Mesodermal cell (in vitro differentiated cells): ENCODE results near the gene PADI1.
A peak's percentile ranks its signal among the peaks of the same experiment; 100 is the strongest.

Experiments used
- H3K27ac ChIP-seq: 2 replicates; pipeline ENCODE4 v1.7.0; 2013; ENCODE audit warnings: mild to moderate bottlenecking, low read depth, low read length, moderate library complexity; ENCODE audit not compliant: severe bottlenecking
- H3K36me3 ChIP-seq: 2 replicates; pipeline ENCODE4 v1.7.1; 2013; ENCODE audit warnings: mild to moderate bottlenecking, low read length, moderate library complexity; ENCODE audit not compliant: control insufficient read depth, insufficient read depth
- H3K4me1 ChIP-seq: one replicate; pipeline ENCODE4 v1.7.1; 2013; ENCODE audit warnings: mild to moderate bottlenecking, low read length; ENCODE audit not compliant: insufficient read depth, control insufficient read depth, poor library complexity, severe bottlenecking
- H3K4me3 ChIP-seq: 2 replicates; pipeline ENCODE4 v1.7.0; 2013; ENCODE audit warnings: low read length, control low read depth, mild to moderate bottlenecking; ENCODE audit not compliant: insufficient read depth, poor library complexity, severe bottlenecking; ENCODE audit errors: extremely low read depth
- H3K9me3 ChIP-seq: 2 replicates; pipeline ENCODE4 v1.7.1; 2013; ENCODE audit warnings: mild to moderate bottlenecking, low read length, moderate library complexity; ENCODE audit not compliant: control insufficient read depth
- WGBS, 2 experiments: methylation state at CpG; one replicate each; pipeline ENCODE4 v1.1.5; 2013; ENCODE audit warnings: missing lambda C conversion rate in 2 of 2; ENCODE audit not compliant: insufficient coverage in 2 of 2; 5-methylcytosine and 5-hydroxymethylcytosine counted together

Gene PADI1

GRCh38 chr1:17165823-17166222, 39.1 kb upstream of the PADI1 start:
- WGBS, 2 experiments = no CpG with 5 or more reads among the region's 1 CpG
- Histone ChIP-seq H3K9me3 (no peaks in the 10 kb centered on the region), H3K27ac (no peak overlapping the region), H3K4me3 (no peak overlapping the region), H3K36me3 (no peaks in the 10 kb centered on the region), H3K4me1 (peaks cover 33% of the 10 kb centered on the region)

DNA sequence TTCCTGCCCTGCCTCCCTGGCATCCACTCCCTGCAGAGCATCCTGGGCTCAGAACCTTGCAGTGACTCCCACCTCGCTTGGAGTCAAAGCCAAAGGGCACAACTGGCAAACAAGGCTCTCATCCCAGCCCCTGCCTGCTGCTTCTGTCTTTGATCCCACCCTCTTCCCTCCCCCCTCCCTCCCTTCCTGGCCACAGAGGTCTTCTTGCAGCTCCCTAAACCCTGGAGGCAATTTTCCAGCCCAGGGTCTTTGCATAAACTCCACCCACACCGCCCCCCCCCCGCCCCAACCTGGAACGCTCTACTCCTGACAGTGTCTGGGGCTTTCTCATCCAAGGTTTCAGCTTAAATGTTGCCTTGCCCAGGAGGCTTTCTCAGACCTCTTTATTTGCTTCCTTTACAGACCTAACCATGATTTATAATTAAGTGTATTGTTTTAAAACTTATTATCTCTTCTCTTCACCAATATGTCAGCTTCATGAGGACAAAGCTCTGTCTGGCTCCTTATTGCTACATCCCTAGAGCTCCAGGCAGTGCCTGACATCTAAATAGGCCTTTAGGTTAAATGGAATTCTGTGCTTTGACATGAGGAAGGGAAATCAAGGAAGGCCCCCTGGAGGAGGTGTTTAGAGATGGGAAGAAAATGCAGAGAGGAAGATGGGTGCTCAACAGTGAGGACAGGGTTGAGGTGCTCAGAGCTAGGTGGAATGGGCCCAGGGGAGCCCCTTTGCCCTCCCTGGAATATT, 37.7 kb upstream of the PADI1 start:
- no peak overlapping the region for H3K27ac ChIP-seq
- 13 to 20% methylated on average over 2 of the region's 4 CpGs for WGBS, 2 experiments
- peaks cover 33% of the 10 kb centered on the region for H3K4me1 ChIP-seq
- no peaks in the 10 kb centered on the region for H3K36me3 ChIP-seq
- H3K9me3 ChIP-seq = no peaks in the 10 kb centered on the region
- no peak overlapping the region for H3K4me3 ChIP-seq

GRCh38 chr1:17167786-17168090, 37.2 kb upstream of the PADI1 start:
- H3K4me1 ChIP-seq = peaks cover 33% of the 10 kb centered on the region
- H3K4me3 ChIP-seq = no peak overlapping the region
- WGBS, 2 experiments = 95 to 97% methylated on average over 4 of the region's 5 CpGs
- no peaks in the 10 kb centered on the region for H3K36me3 ChIP-seq
- H3K27ac ChIP-seq = no peak overlapping the region
- H3K9me3 ChIP-seq = no peaks in the 10 kb centered on the region

- Histone ChIP-seq H3K4me3 (no peak overlapping the region), H3K9me3 (no peaks in the 10 kb centered on the region), H3K27ac (peak overlapping the region; percentile 66), H3K36me3 (no peaks in the 10 kb centered on the region), H3K4me1 (peaks cover 33% of the 10 kb centered on the region)
- WGBS, 2 experiments = 78 to 87% methylated on average over 10 to 11 of the region's 13 CpGs
These were observed 36.6 kb upstream of the PADI1 start for GRCh38 chr1:17168091-17168876.

DNA sequence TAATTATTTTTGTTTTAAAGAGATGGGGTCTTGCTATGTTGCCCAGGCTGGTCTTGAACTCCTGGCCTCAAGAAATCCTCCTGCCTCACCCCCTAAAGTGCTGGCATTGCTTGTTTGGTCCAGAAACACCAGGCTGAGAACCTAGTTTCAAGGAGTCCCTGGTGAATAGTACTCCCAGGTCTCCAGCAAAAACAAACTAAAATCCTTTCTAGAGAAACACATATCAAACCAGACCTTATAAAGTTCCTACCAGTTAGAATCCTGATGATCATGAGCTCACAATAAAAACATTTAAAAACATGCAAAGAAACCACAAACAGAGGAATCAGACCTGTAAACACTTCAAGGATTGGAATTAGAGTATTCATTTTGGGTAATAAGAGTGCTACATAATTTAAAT, 34.4 kb upstream of the PADI1 start:
- H3K36me3 ChIP-seq = no peaks in the 10 kb centered on the region
- no peaks in the 10 kb centered on the region for H3K9me3 ChIP-seq
- no peak overlapping the region for H3K27ac ChIP-seq
- H3K4me1 ChIP-seq = peaks cover 33% of the 10 kb centered on the region
- H3K4me3 ChIP-seq = no peak overlapping the region

DNA sequence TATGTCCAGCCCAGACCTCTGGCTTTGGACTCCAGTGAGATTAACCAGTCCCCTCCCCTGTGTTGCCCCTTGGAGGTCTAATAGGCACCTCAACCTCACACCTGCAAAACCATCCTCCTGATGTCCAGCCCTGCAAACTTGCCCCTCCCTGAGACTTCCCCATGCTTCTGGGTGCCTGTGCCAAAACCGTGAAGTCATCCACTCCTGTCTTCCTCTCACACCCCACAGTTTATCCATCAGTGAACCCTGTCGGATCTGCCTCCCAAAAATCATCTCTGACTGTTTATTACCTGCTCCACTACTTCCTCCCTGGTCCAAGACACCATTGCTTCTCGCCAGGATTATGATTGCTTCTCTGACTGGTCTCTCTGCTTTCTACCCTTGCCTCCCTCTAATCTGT, 31.7 kb upstream of the PADI1 start:
- Histone ChIP-seq H3K36me3 (no peaks in the 10 kb centered on the region), H3K27ac (no peak overlapping the region), H3K4me3 (no peak overlapping the region), H3K4me1 (peaks cover 17% of the 10 kb centered on the region), H3K9me3 (no peaks in the 10 kb centered on the region)
- 81 to 87% methylated on average over 3 of the region's 3 CpGs for WGBS, 2 experiments

DNA sequence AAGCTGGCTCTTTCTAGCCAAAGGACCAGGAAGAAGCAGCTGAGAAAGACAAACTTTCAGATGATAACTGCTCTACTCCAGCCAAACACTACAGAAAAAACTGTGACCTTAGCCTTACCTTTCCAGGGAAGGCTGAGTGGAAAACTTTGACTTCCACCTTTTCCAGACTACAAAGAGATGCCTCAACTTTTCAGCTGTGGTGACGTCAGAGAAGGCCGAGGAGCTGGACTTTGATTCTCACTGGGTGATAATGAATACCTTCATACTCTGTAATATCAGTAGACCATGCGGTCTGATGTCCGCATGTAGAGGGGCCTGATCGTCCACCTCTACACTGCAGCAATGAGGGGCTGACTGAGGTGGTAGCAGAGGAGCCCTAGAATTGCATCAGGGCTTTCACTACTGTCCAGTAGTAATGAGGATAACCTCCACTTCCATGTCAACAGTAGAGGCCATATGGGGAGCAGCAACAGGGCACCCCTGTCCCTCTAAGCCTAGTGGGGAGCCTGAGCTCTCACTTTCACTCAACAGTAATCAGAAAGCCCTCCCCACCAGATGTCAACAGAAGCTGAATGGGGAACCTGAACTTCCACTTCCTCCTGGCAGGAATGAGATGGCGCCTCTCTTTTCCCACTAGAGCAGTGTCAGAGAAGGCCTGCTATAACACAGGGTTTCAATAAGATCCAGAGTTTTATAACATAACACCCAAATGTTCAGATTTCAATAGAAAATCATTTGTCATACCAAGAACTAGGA, 28.4 kb upstream of the PADI1 start:
- Histone ChIP-seq H3K4me1 (no peaks in the 10 kb centered on the region), H3K4me3 (no peak overlapping the region), H3K36me3 (no peaks in the 10 kb centered on the region), H3K9me3 (no peaks in the 10 kb centered on the region), H3K27ac (no peak overlapping the region)
- WGBS, 2 experiments = 71 to 78% methylated on average over 3 of the region's 6 CpGs

GRCh38 chr1:17177651-17178050, 27.3 kb upstream of the PADI1 start:
- H3K27ac ChIP-seq = no peak overlapping the region
- H3K9me3 ChIP-seq = peaks cover 3% of the 10 kb centered on the region
- H3K4me1 ChIP-seq = no peaks in the 10 kb centered on the region
- no peaks in the 10 kb centered on the region for H3K36me3 ChIP-seq
- no peak overlapping the region for H3K4me3 ChIP-seq
- no CpG with 5 or more reads among the region's 1 CpG for WGBS, 2 experiments

DNA sequence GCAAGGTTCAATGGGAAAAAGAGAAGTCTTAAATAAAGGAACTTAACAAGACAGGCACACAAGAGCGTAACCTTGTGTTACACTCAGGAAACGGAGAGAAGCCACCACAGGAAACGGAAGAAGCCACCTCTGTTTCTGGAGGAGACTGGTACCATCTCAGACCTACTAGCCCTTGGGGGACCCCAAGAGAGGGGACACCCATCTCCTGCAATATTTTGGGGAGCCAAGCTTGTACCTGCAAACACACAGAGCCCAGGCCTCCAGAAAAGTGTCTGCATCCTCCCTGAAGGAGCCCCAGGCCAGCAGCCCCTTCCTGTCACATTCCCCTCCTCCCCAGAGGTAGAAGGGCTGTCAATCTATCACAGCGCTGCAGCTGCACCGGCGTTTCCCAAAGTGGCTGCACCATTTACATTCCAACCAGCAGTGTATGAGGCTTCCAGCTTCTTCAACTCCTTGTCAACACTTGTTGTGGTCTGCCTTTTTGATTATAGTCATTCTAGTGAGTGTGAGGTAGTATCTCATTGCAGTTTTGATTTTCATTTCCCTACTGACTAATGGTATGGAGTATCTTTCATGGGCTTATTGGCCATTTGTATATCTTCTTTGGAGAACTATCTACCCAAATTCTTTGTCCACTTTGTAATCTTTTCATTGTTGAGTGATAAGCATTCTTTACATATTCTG, 23.0 kb upstream of the PADI1 start:
- Histone ChIP-seq H3K27ac (no peak overlapping the region), H3K9me3 (peaks cover 3% of the 10 kb centered on the region)
- 60 to 100% methylated on average over 2 to 6 of the region's 6 CpGs for WGBS, 2 experiments

GRCh38 chr1:17183388-17184160, 21.4 kb upstream of the PADI1 start:
- H3K9me3 ChIP-seq = peaks cover 7% of the 10 kb centered on the region
- no peaks in the 10 kb centered on the region for H3K36me3 ChIP-seq
- H3K4me1 ChIP-seq = peaks cover 12% of the 10 kb centered on the region
- no peak overlapping the region for H3K27ac ChIP-seq
- WGBS, 2 experiments = 92 to 96% methylated on average over 12 of the region's 12 CpGs
- H3K4me3 ChIP-seq = no peak overlapping the region

More for the DNA sequence above, 23.0 kb upstream of the PADI1 start:
- H3K4me1 ChIP-seq = peaks cover 8% of the 10 kb centered on the region
- H3K4me3 ChIP-seq = no peak overlapping the region
- H3K36me3 ChIP-seq = no peaks in the 10 kb centered on the region
